ENCODE measurements around the gene DCST1.
"Not testable (repeated sequence)": the region's sequence is repeated elsewhere in the genome, so short reads cannot be mapped to it uniquely, and the experiment has no call there.

Gene DCST1

GRCh38 chr1:154994591-154994990 is 39.0 kb upstream of the DCST1 start:
- Histone ChIP-seq H3K9me3 (ENCODE audit: control insufficient read depth, insufficient read depth, low read length) (no peaks in the 10 kb centered on the region), H3K27ac (ENCODE audit: low read length) (no peak overlapping the region)

GRCh38 chr1:154995301-154995983 is 38.2 kb upstream of the DCST1 start:
- not testable (repeated sequence) for H3K27me3 ChIP-seq (ENCODE audit: control insufficient read depth, insufficient read depth, low read length); H3K27ac ChIP-seq (ENCODE audit: low read length); H3K4me3 ChIP-seq (ENCODE audit: low read length); H3K9me3 ChIP-seq (ENCODE audit: control insufficient read depth, insufficient read depth, low read length); H3K4me1 ChIP-seq (ENCODE audit: control insufficient read depth, insufficient read depth, low read length); H3K36me3 ChIP-seq (ENCODE audit: control insufficient read depth, insufficient read depth, low read length); DNase-seq (ENCODE audit: low read depth, low spot score)
- WGBS (ENCODE audit: insufficient coverage, insufficient read length) = no CpG with 5 or more reads among the region's 13 CpGs

More at GRCh38 chr1:154994591-154994990, 39.0 kb upstream of the DCST1 start:
- peaks cover 5% of the 10 kb centered on the region for H3K36me3 ChIP-seq (ENCODE audit: control insufficient read depth, insufficient read depth, low read length)
- no peaks in the 10 kb centered on the region for H3K4me1 ChIP-seq (ENCODE audit: control insufficient read depth, insufficient read depth, low read length)
- no CpG with 5 or more reads among the region's 3 CpGs for WGBS (ENCODE audit: insufficient coverage, insufficient read length)
- no peak for DNase-seq (ENCODE audit: low read depth, low spot score)
- H3K27me3 ChIP-seq (ENCODE audit: control insufficient read depth, insufficient read depth, low read length) = no peaks in the 10 kb centered on the region
- no peak overlapping the region for H3K4me3 ChIP-seq (ENCODE audit: low read length)

- no peak for DNase-seq (ENCODE audit: low read depth, low spot score)
- no peaks in the 10 kb centered on the region for H3K9me3 ChIP-seq (ENCODE audit: control insufficient read depth, insufficient read depth, low read length)
- H3K27ac ChIP-seq (ENCODE audit: low read length) = no peak overlapping the region
- H3K4me3 ChIP-seq (ENCODE audit: low read length) = no peak overlapping the region
- WGBS (ENCODE audit: insufficient coverage, insufficient read length) = no CpG with 5 or more reads among the region's 15 CpGs
- no peaks in the 10 kb centered on the region for H3K4me1 ChIP-seq (ENCODE audit: control insufficient read depth, insufficient read depth, low read length)
- H3K27me3 ChIP-seq (ENCODE audit: control insufficient read depth, insufficient read depth, low read length) = no peaks in the 10 kb centered on the region
- H3K36me3 ChIP-seq (ENCODE audit: control insufficient read depth, insufficient read depth, low read length) = no peaks in the 10 kb centered on the region
These were observed 36.5 kb upstream of the DCST1 start for GRCh38 chr1:154996966-154997701.

GRCh38 chr1:154998201-154998780 is 35.3 kb upstream of the DCST1 start:
- no peak for DNase-seq (ENCODE audit: low read depth, low spot score)
- H3K27ac ChIP-seq (ENCODE audit: low read length) = no peak overlapping the region
- no peaks in the 10 kb centered on the region for H3K9me3 ChIP-seq (ENCODE audit: control insufficient read depth, insufficient read depth, low read length)
- H3K36me3 ChIP-seq (ENCODE audit: control insufficient read depth, insufficient read depth, low read length) = no peaks in the 10 kb centered on the region
- H3K4me1 ChIP-seq (ENCODE audit: control insufficient read depth, insufficient read depth, low read length) = no peaks in the 10 kb centered on the region
- whole genome bisulfite sequencing (ENCODE audit: insufficient coverage, insufficient read length) = no CpG with 5 or more reads among the region's 16 CpGs
- no peaks in the 10 kb centered on the region for H3K27me3 ChIP-seq (ENCODE audit: control insufficient read depth, insufficient read depth, low read length)
- no peak overlapping the region for H3K4me3 ChIP-seq (ENCODE audit: low read length)

- WGBS (ENCODE audit: insufficient coverage, insufficient read length) = no CpG with 5 or more reads among the region's 40 CpGs
- H3K9me3 ChIP-seq (ENCODE audit: control insufficient read depth, insufficient read depth, low read length) = no peaks in the 10 kb centered on the region
- DNase-seq (ENCODE audit: low read depth, low spot score) = no peak
- H3K27me3 ChIP-seq (ENCODE audit: control insufficient read depth, insufficient read depth, low read length) = no peaks in the 10 kb centered on the region
- no peak overlapping the region for H3K27ac ChIP-seq (ENCODE audit: low read length)
- H3K36me3 ChIP-seq (ENCODE audit: control insufficient read depth, insufficient read depth, low read length) = no peaks in the 10 kb centered on the region
- peak overlapping the region; percentile 17; the same call in 1 of the 2 replicates for H3K4me3 ChIP-seq (ENCODE audit: low read length)
- H3K4me1 ChIP-seq (ENCODE audit: control insufficient read depth, insufficient read depth, low read length) = no peaks in the 10 kb centered on the region
These were observed 34.6 kb upstream of the DCST1 start for GRCh38 chr1:154998818-154999570.

GRCh38 chr1:154999571-155000410 is 33.8 kb upstream of the DCST1 start:
- no peak for DNase-seq (ENCODE audit: low read depth, low spot score)
- WGBS (ENCODE audit: insufficient coverage, insufficient read length) = no CpG with 5 or more reads among the region's 50 CpGs
- no peaks in the 10 kb centered on the region for H3K9me3 ChIP-seq (ENCODE audit: control insufficient read depth, insufficient read depth, low read length)
- no peak overlapping the region for H3K27ac ChIP-seq (ENCODE audit: low read length)
- no peaks in the 10 kb centered on the region for H3K36me3 ChIP-seq (ENCODE audit: control insufficient read depth, insufficient read depth, low read length)
- no peaks in the 10 kb centered on the region for H3K27me3 ChIP-seq (ENCODE audit: control insufficient read depth, insufficient read depth, low read length)
- peak overlapping the region; percentile 26; the same call in 1 of the 2 replicates for H3K4me3 ChIP-seq (ENCODE audit: low read length)
- H3K4me1 ChIP-seq (ENCODE audit: control insufficient read depth, insufficient read depth, low read length) = peaks cover 4% of the 10 kb centered on the region; the same call in 1 of the 2 replicates

- Histone ChIP-seq H3K4me1 (ENCODE audit: control insufficient read depth, insufficient read depth, low read length) (peaks cover 4% of the 10 kb centered on the region), H3K36me3 (ENCODE audit: control insufficient read depth, insufficient read depth, low read length) (no peaks in the 10 kb centered on the region), H3K4me3 (ENCODE audit: low read length) (peak overlapping the region; percentile 51; the same call in 1 of the 2 replicates), H3K27ac (ENCODE audit: low read length) (no peak overlapping the region), H3K27me3 (ENCODE audit: control insufficient read depth, insufficient read depth, low read length) (no peaks in the 10 kb centered on the region), H3K9me3 (ENCODE audit: control insufficient read depth, insufficient read depth, low read length) (no peaks in the 10 kb centered on the region)
- no CpG with 5 or more reads among the region's 13 CpGs for WGBS (ENCODE audit: insufficient coverage, insufficient read length)
- no peak for DNase-seq (ENCODE audit: low read depth, low spot score)
These were observed 33.3 kb upstream of the DCST1 start for GRCh38 chr1:155000411-155000725.

- DNase-seq (ENCODE audit: low read depth, low spot score) = peak; percentile 89
- H3K36me3 ChIP-seq (ENCODE audit: control insufficient read depth, insufficient read depth, low read length) = no peaks in the 10 kb centered on the region
- H3K27ac ChIP-seq (ENCODE audit: low read length) = no peak overlapping the region
- peak overlapping the region; percentile 51; the same call in 1 of the 2 replicates for H3K4me3 ChIP-seq (ENCODE audit: low read length)
- no peaks in the 10 kb centered on the region for H3K9me3 ChIP-seq (ENCODE audit: control insufficient read depth, insufficient read depth, low read length)
- WGBS (ENCODE audit: insufficient coverage, insufficient read length) = no CpG with 5 or more reads among the region's 43 CpGs
- H3K27me3 ChIP-seq (ENCODE audit: control insufficient read depth, insufficient read depth, low read length) = no peaks in the 10 kb centered on the region
- H3K4me1 ChIP-seq (ENCODE audit: control insufficient read depth, insufficient read depth, low read length) = peaks cover 4% of the 10 kb centered on the region
These were observed 32.7 kb upstream of the DCST1 start for GRCh38 chr1:155000726-155001424.

GRCh38 chr1:155001425-155001674 is 32.3 kb upstream of the DCST1 start:
- Histone ChIP-seq H3K4me1 (ENCODE audit: control insufficient read depth, insufficient read depth, low read length) (peaks cover 4% of the 10 kb centered on the region), H3K27ac (ENCODE audit: low read length) (no peak overlapping the region), H3K36me3 (ENCODE audit: control insufficient read depth, insufficient read depth, low read length) (no peaks in the 10 kb centered on the region), H3K4me3 (ENCODE audit: low read length) (peak overlapping the region; percentile 51; the same call in 1 of the 2 replicates), H3K27me3 (ENCODE audit: control insufficient read depth, insufficient read depth, low read length) (no peaks in the 10 kb centered on the region), H3K9me3 (ENCODE audit: control insufficient read depth, insufficient read depth, low read length) (no peaks in the 10 kb centered on the region)
- no peak for DNase-seq (ENCODE audit: low read depth, low spot score)
- no CpG with 5 or more reads among the region's 11 CpGs for WGBS (ENCODE audit: insufficient coverage, insufficient read length)

Measured in iPS DF 6.9 (cell line).